Heart left ventricle (tissue), 16 donors: Measurements from ENCODE around the gene SMAD5. TPM values are rescaled to one million over a fixed set of nuclear protein-coding genes. Genes with fewer than 3 reads are reported as not detected.

Experiments used
- ATAC-seq, 4 donors: fragments of 200-7000 bp; cut with Tn5 transposase; one replicate each; pipeline ENCODE4 v1.9.1; 2020 to 2022; ENCODE audit warnings: moderate library complexity in 4 of 4, mild to moderate bottlenecking in 3 of 4, moderate number of reproducible peaks in 1 of 4
- DNase-seq, 5 donors: peaks; one replicate each; pipeline ENCODE4 v3.0.0-alpha.2; 2020
- H3K27ac ChIP-seq, 12 donors: fragments of 200-600 bp; sonication (generic) in 4 of 12; one replicate each; pipeline versions ENCODE4 v1.5.0 to v1.8.0; 2016 to 2022; ENCODE audit warnings: mild to moderate bottlenecking in 2 of 12
- H3K27me3 ChIP-seq, 9 donors: fragments of 200-600 bp; sonication (generic) in 2 of 9; one replicate each; pipeline versions ENCODE4 v1.5.1 to v1.8.0; 2016 to 2022; ENCODE audit warnings: mild to moderate bottlenecking in 3 of 9
- H3K36me3 ChIP-seq, 9 donors: fragments of 200-600 bp; sonication (generic) in 2 of 9; one replicate each; pipeline versions ENCODE4 v1.5.0 to v1.8.0; 2018 to 2022; ENCODE audit warnings: mild to moderate bottlenecking in 2 of 9
- H3K4me1 ChIP-seq, 12 donors: fragments of 200-600 bp; sonication (generic) in 4 of 12; one replicate each; pipeline versions ENCODE4 v1.5.0 to v1.8.0; 2016 to 2022; ENCODE audit warnings: mild to moderate bottlenecking in 3 of 12
- H3K4me3 ChIP-seq, 12 donors: fragments of 200-600 bp; sonication (generic) in 4 of 12; one replicate each; pipeline versions ENCODE4 v1.5.0 to v1.8.0; 2017 to 2022; ENCODE audit warnings: mild to moderate bottlenecking in 9 of 12, moderate library complexity in 4 of 12
- H3K9me3 ChIP-seq, 12 donors: fragments of 200-600 bp; sonication (generic) in 4 of 12; one replicate each; pipeline versions ENCODE4 v1.5.0 to v1.8.0; 2016 to 2022; ENCODE audit warnings: mild to moderate bottlenecking in 1 of 12
- POLR2A ChIP-seq, 2 donors: fragments of 450-650 bp; IDR thresholded peaks; one replicate each; pipeline ENCODE4 v1.6.1; 2017; ENCODE audit warnings: antibody characterized with exemption in 2 of 2, mild to moderate bottlenecking in 2 of 2, moderate library complexity in 2 of 2
- WGBS, 4 donors: extraction: QIAGEN DNeasy Blood & Tissue Kit in 2 of 4; methylation state at CpG; one replicate each; pipeline versions ENCODE4 v1.1.5 to v1.1.7; 2013 to 2018; 5-methylcytosine and 5-hydroxymethylcytosine counted together
- intact Hi-C, 10 donors: fragments of 100-400 bp; cut with DNase I; formaldehyde crosslinking; loops; one replicate each; pipeline versions ENCODE4 v1.11.1 to v1.14.2; 2022
- polyA plus RNA-seq, 2 donors: library from polyadenylated mRNA; stranded (reverse); fragments of 200-250 nt; gene quantifications; one replicate each; pipeline ENCODE4 v1.2.3, GENCODE V29; 2013
- total RNA-seq, 9 donors: library from RNA; depleted of rRNA in 2 of 9; stranded (reverse); fragments of >200 nt in 2 of 9; fragmentation: NEBNext Ultra II Directional in 3 of 9; extraction: Animal tissue kit (Norgen Biotek cat#: 25700) in 3 of 9; gene quantifications; one replicate each; pipeline versions ENCODE4 v1.1.0 to v1.2.4, GENCODE V29; 2016 to 2023
- TF ChIP-seq, protein P1 (sequence below), 12 donors: fragments of 200-600 bp; sonication (generic) in 4 of 12; IDR thresholded peaks; one replicate each; pipeline versions ENCODE4 v1.5.0 to v1.8.0; 2018 to 2022; ENCODE audit warnings: antibody characterized with exemption in 12 of 12, mild to moderate bottlenecking in 5 of 12
- donor health status: ischemic (EF 13 %, LVEDD 7.1; RV severe dilation, severe dysfunction).
- donor health status: healthy with polysubstance abuse.
- donor health status: DM: no; HTN: yes; CAD: no.
- donor health status: DM: no; HTN: no; CAD: no.
- donor health status: ischemic (EF 25% LVEDD 6.9; RV normal size, moderate dysfunction).
- donor health status: ischemic (EF 25% LVEDD 5.7; RV mildly dilated, moderate dysfunction).
- donor health status: healthy.
- donor health status: DM: yes; HTN: yes; CAD: no.
- donor health status: ischemic (EF 35%, LVEDD 5.7; RV mildly dilated, moderate dysfunction).
- donor health status: nonischemic (EF 11% LVEDD 7.7; RV severe dilation, severe dysfunction).
- donor health status: DM: yes; HTN: yes; CAD: no.
- donor health status: PGD.
- donor health status: ischemic (EF 29% LVEDD 5.4; RV normal size, mild dysfunction).
- donor health status: nonischemic (EF 23%, LVEDD 6.1; RV moderate dilation, normal function).

Gene SMAD5
- total and polyA plus RNA-seq, 11 donors: 6.9 to 53.3 (median 35.7) TPM

DNA sequence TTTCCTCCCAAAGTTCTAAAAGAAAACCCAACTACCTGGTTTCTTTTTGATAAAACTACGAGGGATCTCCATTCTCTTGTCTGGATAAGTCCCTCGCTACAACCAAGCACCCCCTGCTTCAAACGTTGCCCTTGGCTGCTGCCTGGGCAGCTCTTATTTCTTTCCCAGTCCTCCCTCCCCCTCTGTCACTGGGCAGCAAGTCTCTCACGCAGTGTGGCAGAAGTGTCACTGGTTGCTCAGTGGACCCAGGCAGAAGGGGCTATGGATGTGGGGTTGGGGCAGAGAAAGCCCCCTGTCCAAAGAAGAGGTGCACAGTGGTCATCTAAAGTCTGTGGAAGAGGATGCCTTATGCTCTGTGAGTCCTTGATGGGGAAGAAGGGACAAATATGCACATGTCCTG lies 67.5 kb downstream of the SMAD5 start:
- Histone ChIP-seq H3K27me3 (peaks cover 0 to 17% (median 2%) of the 10 kb centered on the region in 9 donors), H3K9me3 (peaks cover 0 to 2% (median 0%) of the 10 kb centered on the region in 12 donors), H3K36me3 (no peaks in the 10 kb centered on the region), H3K27ac (no peak overlapping the region), H3K4me3 (no peak overlapping the region), H3K4me1 (no peaks in the 10 kb centered on the region)
- intact Hi-C loops: loop anchor here in 1 of 10 donors (10.0 kb wide), 1 partner anchor 255 kb away; no protein-coding TSS in a partner anchor
- DNase-seq: peak in 1 of 5 donors; percentile 2
- no peak for ATAC-seq
- TF ChIP-seq, protein P1, sequence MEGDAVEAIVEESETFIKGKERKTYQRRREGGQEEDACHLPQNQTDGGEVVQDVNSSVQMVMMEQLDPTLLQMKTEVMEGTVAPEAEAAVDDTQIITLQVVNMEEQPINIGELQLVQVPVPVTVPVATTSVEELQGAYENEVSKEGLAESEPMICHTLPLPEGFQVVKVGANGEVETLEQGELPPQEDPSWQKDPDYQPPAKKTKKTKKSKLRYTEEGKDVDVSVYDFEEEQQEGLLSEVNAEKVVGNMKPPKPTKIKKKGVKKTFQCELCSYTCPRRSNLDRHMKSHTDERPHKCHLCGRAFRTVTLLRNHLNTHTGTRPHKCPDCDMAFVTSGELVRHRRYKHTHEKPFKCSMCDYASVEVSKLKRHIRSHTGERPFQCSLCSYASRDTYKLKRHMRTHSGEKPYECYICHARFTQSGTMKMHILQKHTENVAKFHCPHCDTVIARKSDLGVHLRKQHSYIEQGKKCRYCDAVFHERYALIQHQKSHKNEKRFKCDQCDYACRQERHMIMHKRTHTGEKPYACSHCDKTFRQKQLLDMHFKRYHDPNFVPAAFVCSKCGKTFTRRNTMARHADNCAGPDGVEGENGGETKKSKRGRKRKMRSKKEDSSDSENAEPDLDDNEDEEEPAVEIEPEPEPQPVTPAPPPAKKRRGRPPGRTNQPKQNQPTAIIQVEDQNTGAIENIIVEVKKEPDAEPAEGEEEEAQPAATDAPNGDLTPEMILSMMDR (IDR thresholded peaks at IDR 0.05): no peak
- no peak for TF ChIP-seq POLR2A (IDR thresholded peaks at IDR 0.05)
- WGBS, 4 donors: 59 to 75% (median 68%) methylated on average over 4 of the region's 4 CpGs

DNA sequence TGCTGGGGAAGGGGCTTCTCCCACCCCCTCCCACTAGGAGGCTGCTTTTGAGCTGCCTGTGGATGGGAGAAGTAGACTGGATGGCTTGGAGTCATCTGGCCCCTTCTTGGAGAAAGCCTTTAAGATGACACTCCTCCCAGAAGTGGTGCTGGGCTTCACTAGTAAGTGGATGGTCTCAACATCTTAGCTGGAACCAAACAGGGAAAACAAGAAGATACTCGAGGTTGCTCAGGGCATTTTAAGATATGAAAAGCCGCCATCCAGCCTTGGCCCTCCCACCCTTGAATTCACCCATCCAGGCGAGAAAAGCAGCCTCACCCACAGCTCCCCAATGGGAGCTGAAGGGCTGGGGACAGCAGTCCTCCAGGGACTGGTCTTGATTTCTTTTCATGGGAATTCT lies 68.1 kb downstream of the SMAD5 start:
- H3K4me3 ChIP-seq: no peak overlapping the region
- peaks cover 0 to 17% (median 2%) of the 10 kb centered on the region in 9 donors for H3K27me3 ChIP-seq
- H3K27ac ChIP-seq: no peak overlapping the region
- no peak for DNase-seq
- WGBS, 4 donors: 66 to 75% (median 72%) methylated on average over 3 of the region's 3 CpGs
- no peaks in the 10 kb centered on the region for H3K4me1 ChIP-seq
- H3K36me3 ChIP-seq: no peaks in the 10 kb centered on the region
- TF ChIP-seq, protein P1 (IDR thresholded peaks at IDR 0.05): no peak
- no peak for TF ChIP-seq POLR2A (IDR thresholded peaks at IDR 0.05)
- no peak for ATAC-seq
- intact Hi-C loops: loop anchor here in 1 of 10 donors (10.0 kb wide), 1 partner anchor 256 kb away; no protein-coding TSS in a partner anchor
- H3K9me3 ChIP-seq: peaks cover 0 to 9% (median 0%) of the 10 kb centered on the region in 12 donors

DNA sequence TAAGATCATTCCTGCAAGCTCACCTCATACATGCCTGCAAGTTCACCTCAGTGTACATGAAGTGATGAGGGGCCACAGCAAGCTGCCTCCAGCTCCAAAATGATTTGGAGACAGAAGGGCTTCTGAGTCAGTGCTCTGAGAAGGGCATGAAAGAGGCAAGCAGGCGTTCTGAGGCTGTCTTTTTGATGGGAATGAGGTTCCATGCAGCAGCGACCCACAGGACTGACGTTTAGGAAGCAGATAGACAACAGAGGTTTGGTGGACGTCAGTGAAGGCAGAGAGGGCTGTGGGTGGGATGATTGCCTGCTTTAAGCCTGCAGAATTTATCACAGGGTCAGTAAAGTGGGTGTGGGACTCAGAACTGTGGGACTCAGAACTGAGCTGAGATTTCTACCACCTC lies 69.2 kb downstream of the SMAD5 start:
- ATAC-seq: no peak
- no peak for DNase-seq
- TF ChIP-seq, protein P1 (IDR thresholded peaks at IDR 0.05): no peak
- no peak for TF ChIP-seq POLR2A (IDR thresholded peaks at IDR 0.05)
- peaks cover 0 to 17% (median under 1%) of the 10 kb centered on the region in 9 donors for H3K27me3 ChIP-seq
- intact Hi-C loops: loop anchor here in 1 of 10 donors (10.0 kb wide), 1 partner anchor 257 kb away; no protein-coding TSS in a partner anchor
- no peaks in the 10 kb centered on the region for H3K36me3 ChIP-seq
- H3K9me3 ChIP-seq: peaks cover 0 to 10% (median 0%) of the 10 kb centered on the region in 12 donors
- no peaks in the 10 kb centered on the region for H3K4me1 ChIP-seq
- 70 to 83% (median 78%) methylated on average over 4 of the region's 4 CpGs for WGBS, 4 donors
- no peak overlapping the region for H3K4me3 ChIP-seq
- no peak overlapping the region for H3K27ac ChIP-seq

DNA sequence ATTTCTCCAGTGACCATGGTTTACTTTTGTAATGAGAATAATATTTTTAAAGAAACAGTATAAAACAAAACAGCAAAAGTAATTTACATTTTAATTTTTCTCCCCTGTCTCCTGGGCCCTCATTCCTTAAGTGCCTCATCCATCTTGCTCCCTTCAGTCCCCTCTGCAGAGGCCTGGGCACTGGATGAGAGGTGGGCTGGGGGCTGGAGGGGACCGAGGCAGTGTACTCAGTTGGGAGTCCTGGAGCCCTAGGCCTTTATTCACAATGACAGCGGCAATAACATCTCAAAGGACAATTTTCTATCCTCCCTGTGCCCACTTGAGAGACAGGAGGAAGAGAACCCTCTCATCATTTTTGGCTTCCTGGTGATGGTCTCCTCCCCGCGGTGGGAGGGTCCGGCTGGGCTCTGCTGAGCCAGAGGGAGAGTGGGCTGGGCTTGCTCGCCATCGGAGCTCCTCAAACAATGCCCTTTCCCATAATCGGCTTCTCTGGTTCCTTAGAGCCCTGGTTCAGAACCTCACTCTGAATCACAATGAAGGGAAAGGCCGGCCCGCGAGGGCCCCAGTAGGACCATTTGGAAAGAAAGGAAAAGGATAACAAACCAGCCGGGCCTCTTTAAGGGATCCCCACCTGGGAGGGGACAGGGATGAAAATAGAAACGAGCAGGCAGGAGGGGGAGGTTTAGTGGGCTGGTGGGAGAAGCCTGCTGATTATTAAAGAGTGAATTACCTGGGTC lies 70.0 kb downstream of the SMAD5 start:
- DNase-seq: no peak
- peaks cover 0 to 17% (median 0%) of the 10 kb centered on the region in 9 donors for H3K27me3 ChIP-seq

More for the DNA sequence above, 70.0 kb downstream of the SMAD5 start:
- H3K9me3 ChIP-seq: peaks cover 0 to 10% (median 0%) of the 10 kb centered on the region in 12 donors
- no peak for ATAC-seq
- H3K36me3 ChIP-seq: no peaks in the 10 kb centered on the region
- WGBS, 4 donors: 30 to 49% (median 34%) methylated on average over 13 of the region's 13 CpGs
- intact Hi-C loops: loop anchor here in 1 of 10 donors (10.0 kb wide), 1 partner anchor 258 kb away; no protein-coding TSS in a partner anchor
- H3K4me1 ChIP-seq: no peaks in the 10 kb centered on the region
- TF ChIP-seq POLR2A (IDR thresholded peaks at IDR 0.05): no peak
- TF ChIP-seq, protein P1 (IDR thresholded peaks at IDR 0.05): no peak
- no peak overlapping the region for H3K27ac ChIP-seq
- H3K4me3 ChIP-seq: no peak overlapping the region
